GM12878 (cell line): Measurements from ENCODE around the gene FOXL1. TPM values are rescaled to one million over a fixed set of nuclear protein-coding genes. Genes with fewer than 3 reads are reported as not detected.

Experiments
- ATAC-seq: fragments of 200-7000 bp; cut with Tn5 transposase; 3 replicates; pipeline ENCODE4 v1.9.1; 2020; ENCODE audit warnings: mild to moderate bottlenecking, moderate library complexity
- BruUV-seq: library from RNA; stranded (reverse); fragments of 400-500 nt; replicated peaks from 2 replicates; lab custom pipeline; 2021; lab: Mats Ljungman, UMichigan
- CTCF ChIA-PET: fragments of 300-600 bp; sonication (Branson Sonifier 250); formaldehyde crosslinking; extraction: SDS; loops from one replicate; lab custom pipeline; 2021; ENCODE audit warnings: inconsistent platforms; lab: Yijun Ruan, JAX
- POLR2A ChIA-PET: fragments of 350-600 bp; formaldehyde crosslinking; extraction: SDS; loops from one replicate; lab custom pipeline; 2021; ENCODE audit warnings: inconsistent platforms; lab: Charles Lee
- RAD21 ChIA-PET: fragments of 300-600 bp; sonication (Branson Sonifier 250); formaldehyde crosslinking; loops from one replicate; lab custom pipeline; 2023; ENCODE audit warnings: antibody characterized with exemption; ENCODE audit not compliant: unreplicated experiment; lab: Charles Lee
- SMC1A ChIA-PET: fragments of 300-600 bp; sonication (Branson Sonifier 250); formaldehyde crosslinking; loops from one replicate; lab custom pipeline; 2023; ENCODE audit not compliant: unreplicated experiment, uncharacterized antibody; lab: Charles Lee
- DNase-seq: peaks from one replicate; pipeline ENCODE4 v3.0.0-alpha.2; 2011; ENCODE audit warnings: low read depth, low spot score
- FAIRE-seq: peaks from 3 replicates; lab custom pipeline; 2011; peaks lifted over from hg19 to GRCh38; lab: Jason Lieb, UNC
- H2AFZ ChIP-seq: 2 replicates; pipeline ENCODE4 v1.6.0; 2011; ENCODE audit warnings: low read depth, low read length, control low read depth; ENCODE audit not compliant: control insufficient read depth
- H3K27ac ChIP-seq: 2 replicates; pipeline ENCODE4 v1.5.1; 2011; ENCODE audit warnings: control low read depth; ENCODE audit not compliant: control insufficient read depth, insufficient read depth
- H3K27me3 ChIP-seq, 2 experiments: replicated peaks in 1 of 2; 2 replicates each; pipeline versions ENCODE4 v1.6.0 to v1.6.1; 2011; ENCODE audit warnings: low read length in 1 of 2; ENCODE audit not compliant: control insufficient read depth in 2 of 2, insufficient read depth in 2 of 2
- H3K36me3 ChIP-seq, 2 experiments: 2 replicates each; pipeline ENCODE4 v1.5.1; 2011; ENCODE audit warnings: low read length in 1 of 2; ENCODE audit not compliant: control insufficient read depth in 2 of 2, insufficient read depth in 2 of 2
- H3K4me1 ChIP-seq: 2 replicates; pipeline ENCODE4 v1.6.1; 2011; ENCODE audit warnings: mild to moderate bottlenecking, low read length, moderate library complexity, mixed read lengths; ENCODE audit not compliant: control insufficient read depth, insufficient read depth
- H3K4me2 ChIP-seq: 2 replicates; pipeline ENCODE4 v1.6.0; 2011; ENCODE audit warnings: control low read depth; ENCODE audit not compliant: control insufficient read depth, insufficient read depth
- H3K4me3 ChIP-seq: fragments of 200-600 bp; sonication (generic); 2 replicates; pipeline ENCODE4 v1.5.1; 2016
- H3K79me2 ChIP-seq: 2 replicates; pipeline ENCODE4 v1.6.0; 2011; ENCODE audit warnings: low read length; ENCODE audit not compliant: control insufficient read depth, insufficient read depth
- H3K9ac ChIP-seq: 2 replicates; pipeline ENCODE4 v1.8.0; 2011; ENCODE audit warnings: low read length, control low read depth, mixed read lengths; ENCODE audit not compliant: control insufficient read depth, insufficient read depth
- H3K9me3 ChIP-seq: replicated peaks from 3 replicates; pipeline ENCODE4 v1.5.1; 2011; ENCODE audit warnings: mild to moderate bottlenecking, low read length; ENCODE audit not compliant: control insufficient read depth, insufficient read depth
- H4K20me1 ChIP-seq: 2 replicates; pipeline ENCODE4 v1.6.0; 2011; ENCODE audit not compliant: control insufficient read depth, insufficient read depth
- EZH2 ChIP-seq: IDR thresholded peaks from 2 replicates; pipeline ENCODE4 v1.6.1; 2012; ENCODE audit warnings: low read depth, mild to moderate bottlenecking, control low read depth, inconsistent platforms, low read length, borderline replicate concordance; ENCODE audit not compliant: control insufficient read depth
- RCOR1 ChIP-seq: conservative IDR thresholded peaks from 2 replicates; pipeline ENCODE4 v1.6.1; 2012; ENCODE audit warnings: low read depth, low read length, improper control_type of control experiment
- RFX5 ChIP-seq: IDR thresholded peaks from 2 replicates; pipeline ENCODE4 v1.6.1; 2011; ENCODE audit warnings: low read depth, low read length, improper control_type of control experiment
- SUZ12 ChIP-seq: fragments of 200-600 bp; sonication (generic); IDR thresholded peaks from one replicate; pipeline ENCODE4 v1.6.1; 2018; ENCODE audit warnings: antibody characterized with exemption, mild to moderate bottlenecking; ENCODE audit not compliant: unreplicated experiment
- WGBS: methylation state at CpG from one replicate; pipeline ENCODE4 v1.1.6; 2016; ENCODE audit warnings: low lambda C conversion rate; ENCODE audit not compliant: insufficient replicate concordance, insufficient coverage; ENCODE audit errors: missing lambda C conversion rate; 5-methylcytosine and 5-hydroxymethylcytosine counted together
- in situ Hi-C: fragments of 300-500 bp; cut with MboI; formaldehyde crosslinking; loops from 9 replicates; pipeline ENCODE4 v1.14.3; 2018; ENCODE audit warnings: mixed read lengths
- intact Hi-C: fragments of 100-400 bp; cut with micrococcal nuclease; formaldehyde crosslinking; loops from one replicate; pipeline ENCODE4 v1.14.2; 2022; ENCODE audit not compliant: unreplicated experiment
- polyA plus RNA-seq, 11 experiments: library from polyadenylated mRNA; depleted of rRNA in 4 of 11; unstranded in 6 of 11; stranded (reverse) in 5 of 11; fragments of >200 nt; fragmentation: Nextera tagmentation in 4 of 11; fragmentation: Illumina TruSeq in 1 of 11; extraction: Ambion mirVana in 4 of 11; extraction: Trizol in 1 of 11; gene quantifications; 1 replicate in 1 of 11; 2 replicates in 10 of 11; pipeline versions ENCODE4 v1.2.1 to v1.2.3, GENCODE V29; 2011 to 2016; ENCODE audit warnings: inconsistent platforms in 2 of 11, missing spikeins in 2 of 11, low read depth in 1 of 11
- total RNA-seq, 4 experiments: library from RNA; depleted of rRNA in 3 of 4; stranded (reverse); fragments of >200 nt in 3 of 4; fragmentation: Illumina TruSeq in 1 of 4; extraction: Trizol in 1 of 4; gene quantifications; 2 replicates each; pipeline versions ENCODE4 v1.2.1 to v1.2.3, GENCODE V29; 2013 to 2021

The FOXL1 gene
- total and polyA plus RNA-seq, 10 of the 15 experiments (the other 5 are each of a cell fraction or from before 2014, with no cell fraction given) = 0.05 TPM; not detected in 9

- BruUV-seq = no TSS peak
- FAIRE-seq (no peak), DNase-seq (no peak), ATAC-seq (no peak)
- Histone ChIP-seq H2AFZ (no peak overlapping the region), H3K4me2 (no peak overlapping the region), H3K4me3 (no peak overlapping the region), H3K27ac (no peak overlapping the region), H3K9ac (no peak overlapping the region), H3K36me3 (no peaks in the 10 kb centered on the region), H3K4me1 (no peaks in the 10 kb centered on the region), H4K20me1 (no peaks in the 10 kb centered on the region), H3K79me2 (no peaks in the 10 kb centered on the region), H3K9me3 (no peaks in the 10 kb centered on the region), H3K27me3 (peaks cover 5 to 12% of the 10 kb centered on the region in 2 experiments)
- intact Hi-C loops = loop anchor here (10.0 kb wide), 1 partner anchor 200 kb away; no protein-coding TSS in a partner anchor
- TF ChIP-seq RCOR1 = no peak
- 0 out of 2 replicates have a peak, but pooled peaks have one; percentile 39 for TF ChIP-seq EZH2
- RAD21 ChIA-PET = interaction anchor here (0.9 to 2.1 kb wide), 12 partner anchors 11 to 512 kb away, joined by 3 to 25 read pairs (median 4); no protein-coding TSS in a partner anchor
- WGBS = 53% methylated on average over 16 of the region's 16 CpGs
- in situ Hi-C loops = loop anchor here (10.0 kb wide), 1 partner anchor 310 kb away; no protein-coding TSS in a partner anchor
- POLR2A ChIA-PET = interaction anchor here (0.5 kb wide), 1 partner anchor 128 kb away, joined by 3 read pairs; no protein-coding TSS in a partner anchor
- SMC1A ChIA-PET = interaction anchor here (0.5 to 2.8 kb wide), 20 partner anchors 10 to 829 kb away, joined by 3 to 50 read pairs (median 3); partner anchors contain the start of gene MTHFSD
- CTCF ChIA-PET = interaction anchor here (0.6 to 4.5 kb wide), 25 partner anchors 9 to 732 kb away, joined by 3 to 89 read pairs (median 5); partner anchors contain the start of gene MTHFSD
Observed at GRCh38 chr16:86565181-86565631, 13.1 kb upstream of the FOXL1 start.

GRCh38 chr16:86565644-86566511 lies 12.5 kb upstream of the FOXL1 start:
- Histone ChIP-seq H3K27ac (no peak overlapping the region), H3K36me3 (no peaks in the 10 kb centered on the region), H3K79me2 (no peaks in the 10 kb centered on the region), H3K9me3 (no peaks in the 10 kb centered on the region), H3K4me1 (no peaks in the 10 kb centered on the region), H3K27me3 (peaks cover 5 to 15% of the 10 kb centered on the region in 2 experiments), H3K4me3 (no peak overlapping the region), H3K9ac (no peak overlapping the region), H4K20me1 (no peaks in the 10 kb centered on the region), H2AFZ (no peak overlapping the region), H3K4me2 (no peak overlapping the region)
- ChIA-PET POLR2A (no interaction called here), CTCF (interaction anchor here (4.1 kb wide), 1 partner anchor 496 kb away, joined by 89 read pairs; no protein-coding TSS in a partner anchor), SMC1A (interaction anchor here (0.6 kb wide), 1 partner anchor 120 kb away, joined by 3 read pairs; no protein-coding TSS in a partner anchor), RAD21 (interaction anchor here (2.1 kb wide), 1 partner anchor 497 kb away, joined by 25 read pairs; no protein-coding TSS in a partner anchor)
- ATAC-seq (no peak), FAIRE-seq (no peak), DNase-seq (no peak)
- intact Hi-C loops (loop anchor here (10.0 kb wide), 1 partner anchor 199 kb away; no protein-coding TSS in a partner anchor), in situ Hi-C loops (loop anchor here (10.0 kb wide), 1 partner anchor 309 kb away; no protein-coding TSS in a partner anchor)
- 35% methylated on average over 52 of the region's 53 CpGs for WGBS
- no TSS peak for BruUV-seq
- TF ChIP-seq RFX5 = no peak
- peak; percentile 28 for TF ChIP-seq SUZ12
